ENCODE results near the gene UBLCP1.

UBLCP1 gene

DNA sequence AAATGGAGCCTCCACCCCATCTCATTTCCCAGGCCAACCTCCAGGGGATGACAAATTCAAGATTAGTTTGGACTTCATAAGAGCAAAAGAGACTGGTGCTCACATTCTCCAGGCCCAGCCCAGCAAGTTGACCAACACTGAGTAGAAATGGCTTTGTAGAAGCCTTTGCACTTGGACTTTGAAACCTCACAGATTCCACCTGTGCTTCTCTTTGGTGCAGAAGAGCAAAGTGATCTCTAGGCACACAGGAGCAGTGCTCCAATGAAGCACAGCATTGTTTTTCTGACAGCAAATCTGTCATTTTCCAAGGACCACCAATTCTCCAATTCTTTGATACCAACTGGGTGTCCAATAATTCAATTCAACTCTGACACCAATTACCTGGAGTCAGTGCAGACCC lies 36.6 kb upstream of the UBLCP1 start:
- TF ChIP-seq SIN3A (IDR thresholded peaks at IDR 0.05; ENCODE audit: borderline replicate concordance, insufficient read depth, low read length) (no peak), TAF1 (IDR thresholded peaks at IDR 0.05; ENCODE audit: borderline replicate concordance, insufficient read depth, low read length) (no peak), POLR2AphosphoS5 (IDR thresholded peaks at IDR 0.05; ENCODE audit: low read depth, low read length) (no peak), FOXP2 (optimal IDR thresholded peaks at IDR 0.05; ENCODE audit: borderline replicate concordance, extremely low read depth, extremely low read length, insufficient read depth) (no peak)
- TF ChIP-seq, protein P1, sequence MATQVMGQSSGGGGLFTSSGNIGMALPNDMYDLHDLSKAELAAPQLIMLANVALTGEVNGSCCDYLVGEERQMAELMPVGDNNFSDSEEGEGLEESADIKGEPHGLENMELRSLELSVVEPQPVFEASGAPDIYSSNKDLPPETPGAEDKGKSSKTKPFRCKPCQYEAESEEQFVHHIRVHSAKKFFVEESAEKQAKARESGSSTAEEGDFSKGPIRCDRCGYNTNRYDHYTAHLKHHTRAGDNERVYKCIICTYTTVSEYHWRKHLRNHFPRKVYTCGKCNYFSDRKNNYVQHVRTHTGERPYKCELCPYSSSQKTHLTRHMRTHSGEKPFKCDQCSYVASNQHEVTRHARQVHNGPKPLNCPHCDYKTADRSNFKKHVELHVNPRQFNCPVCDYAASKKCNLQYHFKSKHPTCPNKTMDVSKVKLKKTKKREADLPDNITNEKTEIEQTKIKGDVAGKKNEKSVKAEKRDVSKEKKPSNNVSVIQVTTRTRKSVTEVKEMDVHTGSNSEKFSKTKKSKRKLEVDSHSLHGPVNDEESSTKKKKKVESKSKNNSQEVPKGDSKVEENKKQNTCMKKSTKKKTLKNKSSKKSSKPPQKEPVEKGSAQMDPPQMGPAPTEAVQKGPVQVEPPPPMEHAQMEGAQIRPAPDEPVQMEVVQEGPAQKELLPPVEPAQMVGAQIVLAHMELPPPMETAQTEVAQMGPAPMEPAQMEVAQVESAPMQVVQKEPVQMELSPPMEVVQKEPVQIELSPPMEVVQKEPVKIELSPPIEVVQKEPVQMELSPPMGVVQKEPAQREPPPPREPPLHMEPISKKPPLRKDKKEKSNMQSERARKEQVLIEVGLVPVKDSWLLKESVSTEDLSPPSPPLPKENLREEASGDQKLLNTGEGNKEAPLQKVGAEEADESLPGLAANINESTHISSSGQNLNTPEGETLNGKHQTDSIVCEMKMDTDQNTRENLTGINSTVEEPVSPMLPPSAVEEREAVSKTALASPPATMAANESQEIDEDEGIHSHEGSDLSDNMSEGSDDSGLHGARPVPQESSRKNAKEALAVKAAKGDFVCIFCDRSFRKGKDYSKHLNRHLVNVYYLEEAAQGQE (IDR thresholded peaks at IDR 0.05; ENCODE audit: insufficient read depth in 1 of 2, low read depth in 2 of 2, low read length in 2 of 2), result no peak

DNA sequence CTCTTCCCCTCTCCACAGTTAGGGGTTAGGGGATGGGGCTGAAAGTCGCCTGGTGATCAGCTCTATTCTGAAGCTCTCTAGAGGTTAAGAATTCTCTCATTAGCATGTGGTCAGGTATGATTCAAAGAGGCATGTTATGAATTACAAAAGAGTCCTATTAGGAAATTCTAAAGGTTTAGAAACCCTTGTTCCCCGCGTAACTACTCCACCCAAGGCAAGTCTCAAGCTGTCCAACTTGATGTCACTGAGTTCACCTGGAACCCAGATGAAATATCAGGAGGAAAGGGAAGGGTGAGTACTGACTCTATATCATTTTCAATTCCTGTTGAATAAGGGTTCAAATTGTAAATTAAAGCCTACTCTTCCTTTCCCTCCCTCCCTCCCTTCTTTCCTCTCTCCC lies 35.6 kb upstream of the UBLCP1 start:
- TF ChIP-seq, protein P1 (IDR thresholded peaks at IDR 0.05; ENCODE audit: insufficient read depth in 1 of 2, low read depth in 2 of 2, low read length in 2 of 2), result no peak
- TF ChIP-seq SIN3A (IDR thresholded peaks at IDR 0.05; ENCODE audit: borderline replicate concordance, insufficient read depth, low read length) (no peak), TAF1 (IDR thresholded peaks at IDR 0.05; ENCODE audit: borderline replicate concordance, insufficient read depth, low read length) (no peak), POLR2AphosphoS5 (IDR thresholded peaks at IDR 0.05; ENCODE audit: low read depth, low read length) (no peak), FOXP2 (optimal IDR thresholded peaks at IDR 0.05; ENCODE audit: borderline replicate concordance, extremely low read depth, extremely low read length, insufficient read depth) (no peak)

DNA sequence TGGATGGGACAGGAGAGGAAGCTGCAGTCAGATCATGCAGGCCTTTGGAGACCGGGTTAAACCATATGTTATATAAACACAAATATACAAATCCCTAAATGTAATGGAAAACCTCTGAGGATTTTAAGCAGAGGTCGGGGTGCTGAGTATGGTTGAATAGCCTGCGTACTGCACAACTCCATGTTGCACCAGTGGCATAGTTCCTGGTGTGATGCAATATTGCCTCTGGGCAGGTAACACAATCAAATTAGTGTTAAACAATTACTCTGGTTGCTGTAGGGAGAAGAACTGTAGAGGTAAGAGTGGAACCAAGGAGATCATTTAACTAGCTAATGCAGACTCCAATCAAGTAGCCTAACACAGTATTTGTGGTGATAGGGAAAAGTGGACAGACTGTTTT lies 32.4 kb upstream of the UBLCP1 start:
- TF ChIP-seq POLR2AphosphoS5 (IDR thresholded peaks at IDR 0.05; ENCODE audit: low read depth, low read length) (no peak), FOXP2 (optimal IDR thresholded peaks at IDR 0.05; ENCODE audit: borderline replicate concordance, extremely low read depth, extremely low read length, insufficient read depth) (no peak), TAF1 (IDR thresholded peaks at IDR 0.05; ENCODE audit: borderline replicate concordance, insufficient read depth, low read length) (no peak), SIN3A (IDR thresholded peaks at IDR 0.05; ENCODE audit: borderline replicate concordance, insufficient read depth, low read length) (no peak)
- TF ChIP-seq, protein P1 (IDR thresholded peaks at IDR 0.05; ENCODE audit: insufficient read depth in 1 of 2, low read depth in 2 of 2, low read length in 2 of 2), result no peak

DNA sequence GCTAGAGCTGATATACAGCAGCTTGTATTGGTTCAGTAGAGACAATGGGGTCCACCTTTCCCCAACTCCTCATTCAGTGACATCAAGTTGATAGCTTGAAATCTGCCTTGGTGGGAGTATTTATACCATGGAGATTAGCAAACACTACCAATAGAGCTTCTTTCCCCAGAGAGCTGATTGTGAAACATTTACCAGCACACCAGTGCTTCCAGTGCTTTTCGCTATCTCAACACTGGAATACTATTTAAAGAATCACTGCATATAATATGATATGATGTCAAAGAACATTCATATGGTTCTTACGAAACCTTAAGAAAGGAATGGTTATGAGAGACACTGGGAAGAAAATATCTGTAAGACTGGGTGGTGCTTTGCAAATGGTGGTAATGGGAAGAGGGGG lies 31.9 kb upstream of the UBLCP1 start:
- TF ChIP-seq POLR2AphosphoS5 (IDR thresholded peaks at IDR 0.05; ENCODE audit: low read depth, low read length), result no peak
- no peak for TF ChIP-seq SIN3A (IDR thresholded peaks at IDR 0.05; ENCODE audit: borderline replicate concordance, insufficient read depth, low read length)
- TF ChIP-seq FOXP2 (optimal IDR thresholded peaks at IDR 0.05; ENCODE audit: borderline replicate concordance, extremely low read depth, extremely low read length, insufficient read depth), result no peak
- TF ChIP-seq, protein P1 (IDR thresholded peaks at IDR 0.05; ENCODE audit: insufficient read depth in 1 of 2, low read depth in 2 of 2, low read length in 2 of 2), result no peak
- no peak for TF ChIP-seq TAF1 (IDR thresholded peaks at IDR 0.05; ENCODE audit: borderline replicate concordance, insufficient read depth, low read length)
